HG03196 (cell line): ENCODE measurements around the gene ABCA4.
A peak's percentile ranks its signal among the peaks of the same experiment; 100 is the strongest.

Experiments
- ATAC-seq: cut with Tn5 transposase; IDR thresholded peaks from one replicate; pipeline ENCODE4 v1.9.1; 2021; ENCODE audit not compliant: unreplicated experiment

ABCA4 gene

GRCh38 chr1:94056171-94056570 lies 64.8 kb downstream of the ABCA4 start:
- ATAC-seq, result no peak

- no peak for ATAC-seq
Measured at GRCh38 chr1:94055459-94056122, 65.4 kb downstream of the ABCA4 start.

DNA sequence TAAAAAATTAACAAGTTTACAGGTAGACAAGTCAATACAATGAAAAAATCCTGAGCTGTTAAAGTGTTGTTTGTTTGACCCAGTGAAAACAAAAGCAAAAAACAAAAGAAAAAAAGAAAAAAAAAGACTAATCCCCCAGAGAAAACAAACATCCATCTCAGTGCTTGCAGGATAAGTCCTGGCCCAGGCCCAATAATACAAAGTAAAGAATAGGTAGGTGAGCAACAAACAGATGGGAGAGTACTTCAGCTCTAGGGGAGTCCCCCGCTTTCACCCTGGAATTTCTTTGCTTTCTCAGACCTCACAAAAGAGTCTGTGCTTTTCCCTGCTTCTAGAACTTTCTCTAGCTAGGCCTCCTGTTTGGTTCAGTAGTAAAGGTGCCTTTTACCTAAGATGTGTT lies 70.3 kb downstream of the ABCA4 start:
- no peak for ATAC-seq

DNA sequence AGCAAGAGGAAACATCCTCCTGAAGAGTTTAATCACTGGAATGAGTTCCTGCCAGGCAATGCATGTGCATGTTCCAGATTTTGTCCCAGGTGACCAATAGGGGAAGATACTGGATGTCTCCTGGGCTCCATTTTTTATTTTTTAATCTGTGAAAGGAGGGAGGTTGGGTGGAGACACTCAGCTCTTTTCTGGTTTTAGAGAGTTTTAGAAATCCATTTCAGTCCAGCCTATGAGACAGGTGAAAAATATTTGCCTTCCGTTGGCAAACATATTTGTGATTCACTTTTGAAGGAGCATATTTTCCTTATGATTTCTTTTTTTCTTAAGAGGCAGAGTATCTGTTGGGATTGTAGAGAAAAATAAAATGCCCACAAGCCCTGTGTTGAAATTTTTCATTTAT lies 70.7 kb downstream of the ABCA4 start:
- no peak for ATAC-seq

- ATAC-seq, result no peak
Measured at GRCh38 chr1:94049791-94050190, 71.2 kb downstream of the ABCA4 start.

DNA sequence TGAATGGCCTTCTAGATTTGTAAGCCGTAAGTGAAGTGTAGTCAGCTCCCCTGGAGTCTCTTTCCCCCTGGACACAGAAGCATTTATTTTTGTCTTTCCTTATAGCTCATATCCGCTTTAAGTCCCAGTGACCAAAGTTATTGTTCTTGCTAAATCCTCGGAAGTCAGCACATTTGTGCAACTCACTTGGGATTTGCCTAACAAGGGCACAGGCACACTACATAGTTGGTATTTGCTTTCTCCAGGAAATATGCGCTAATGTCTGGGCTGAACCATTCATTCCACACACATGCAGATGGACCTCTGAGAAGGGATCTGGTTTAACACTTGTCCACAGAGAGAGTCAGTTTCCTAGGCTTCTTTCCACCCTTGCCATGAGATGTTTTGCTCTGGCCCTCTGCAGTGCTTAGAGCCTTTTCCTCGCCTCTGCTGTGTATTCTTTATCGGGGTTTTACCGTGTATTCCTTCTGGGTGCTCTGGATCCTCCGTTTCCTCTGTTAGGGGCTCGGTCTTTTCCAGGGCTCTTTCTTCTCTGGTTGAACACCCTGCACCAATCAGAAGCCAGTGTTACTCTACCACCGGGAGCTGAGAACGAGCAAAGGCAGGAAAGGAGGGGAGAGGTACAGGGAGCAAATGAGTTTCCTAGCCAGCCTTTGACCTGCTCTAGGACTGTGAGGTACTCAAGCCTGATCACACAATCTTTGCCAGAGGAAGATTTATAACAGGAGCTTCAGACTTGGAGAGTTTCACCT lies 72.4 kb downstream of the ABCA4 start:
- ATAC-seq, result no peak

DNA sequence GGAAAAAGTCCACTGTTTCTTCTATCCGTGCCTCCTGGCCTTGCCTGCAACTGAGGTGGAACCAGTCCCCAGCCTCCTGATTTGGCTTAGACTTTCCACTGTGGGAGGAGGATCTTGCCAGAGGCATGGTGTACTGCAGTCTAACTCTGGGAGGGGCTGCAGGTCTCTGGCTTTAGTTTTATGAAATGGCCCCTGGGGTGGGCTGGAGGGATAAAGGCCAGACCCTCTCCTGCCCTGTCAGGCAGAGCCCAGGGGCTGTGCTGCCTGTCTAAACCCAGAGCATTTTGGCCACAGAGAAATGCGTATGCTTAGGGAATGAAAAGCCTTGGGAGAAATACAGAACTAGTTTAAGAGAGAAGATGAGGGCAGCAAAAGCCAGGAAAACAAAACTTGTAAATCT lies 73.0 kb downstream of the ABCA4 start:
- ATAC-seq, result no peak

DNA sequence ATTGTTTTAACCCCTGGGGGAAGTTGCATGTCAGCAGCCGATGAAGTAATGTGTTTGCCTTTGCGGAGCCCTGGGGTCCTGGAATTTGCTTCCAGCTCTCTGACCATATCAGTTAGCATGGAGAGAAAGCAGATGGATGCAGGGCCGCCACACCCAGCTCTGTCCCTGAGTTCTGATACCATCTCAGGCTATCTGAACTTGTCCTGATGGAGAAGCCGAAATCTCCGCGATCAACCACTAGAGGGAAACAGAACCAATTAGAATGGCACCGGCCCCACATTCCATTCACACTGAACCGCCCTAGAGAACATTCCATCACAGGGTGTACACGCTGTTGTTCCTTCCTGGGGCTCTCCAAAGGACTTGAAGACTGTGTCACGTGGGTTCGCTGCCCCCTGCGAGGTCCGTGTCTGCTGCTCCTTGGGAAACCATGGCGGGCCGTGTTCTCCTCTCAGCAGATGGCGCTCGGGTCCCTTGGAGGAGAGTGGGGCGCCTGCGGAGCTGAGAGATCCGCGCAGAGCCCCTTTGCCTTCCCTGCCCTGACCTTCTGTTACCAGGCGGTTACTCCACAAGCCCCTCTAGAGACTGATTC lies 75.4 kb downstream of the ABCA4 start:
- no peak for ATAC-seq

GRCh38 chr1:94044891-94045290 lies 76.1 kb downstream of the ABCA4 start:
- no peak for ATAC-seq

DNA sequence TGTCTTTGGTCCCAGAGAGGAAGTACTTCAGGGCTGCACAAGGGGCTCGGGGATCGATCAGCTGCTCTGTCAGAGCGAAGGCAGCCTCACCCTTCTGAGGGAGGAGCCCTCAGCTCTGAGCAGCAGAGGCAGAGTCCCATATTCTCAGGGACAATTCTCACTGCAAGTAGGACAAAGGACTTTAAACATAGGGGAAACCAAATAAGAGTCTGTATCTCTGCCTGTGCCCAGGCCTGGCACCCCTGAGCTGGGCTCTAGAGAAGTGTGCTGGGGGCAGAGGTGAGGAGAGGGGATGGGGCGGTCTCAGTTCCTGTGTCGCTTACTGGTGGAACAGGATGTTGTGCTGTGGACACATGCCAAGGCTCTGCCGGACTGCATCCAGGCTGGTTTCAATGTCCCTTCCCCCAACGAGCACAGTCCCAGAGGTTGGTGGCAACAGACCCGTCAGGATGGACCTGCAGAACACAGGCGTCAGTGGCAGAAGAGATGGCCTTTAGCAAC lies 76.6 kb downstream of the ABCA4 start:
- ATAC-seq, result no peak

- ATAC-seq, result no peak
Measured at GRCh38 chr1:94043738-94044289, 77.1 kb downstream of the ABCA4 start.

DNA sequence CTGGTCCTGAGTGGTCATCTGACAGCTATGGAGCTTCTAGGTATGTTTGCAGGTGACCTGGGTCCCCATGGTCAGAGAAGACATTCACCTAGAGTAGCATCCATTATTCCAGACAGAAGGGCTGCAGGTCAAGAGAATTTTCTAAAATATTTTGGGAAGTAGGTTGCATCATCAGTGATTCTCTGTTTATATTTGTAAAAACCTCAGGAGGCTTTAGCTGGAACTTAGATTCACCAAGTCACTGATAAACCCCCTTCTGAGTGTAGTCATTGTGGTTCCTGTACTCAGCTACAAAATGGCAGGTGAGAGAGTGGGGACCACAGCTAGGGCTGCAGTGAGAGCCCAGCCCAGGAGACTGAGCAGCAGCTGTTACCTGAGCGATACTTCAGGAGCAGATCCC lies 78.6 kb downstream of the ABCA4 start:
- no peak for ATAC-seq

DNA sequence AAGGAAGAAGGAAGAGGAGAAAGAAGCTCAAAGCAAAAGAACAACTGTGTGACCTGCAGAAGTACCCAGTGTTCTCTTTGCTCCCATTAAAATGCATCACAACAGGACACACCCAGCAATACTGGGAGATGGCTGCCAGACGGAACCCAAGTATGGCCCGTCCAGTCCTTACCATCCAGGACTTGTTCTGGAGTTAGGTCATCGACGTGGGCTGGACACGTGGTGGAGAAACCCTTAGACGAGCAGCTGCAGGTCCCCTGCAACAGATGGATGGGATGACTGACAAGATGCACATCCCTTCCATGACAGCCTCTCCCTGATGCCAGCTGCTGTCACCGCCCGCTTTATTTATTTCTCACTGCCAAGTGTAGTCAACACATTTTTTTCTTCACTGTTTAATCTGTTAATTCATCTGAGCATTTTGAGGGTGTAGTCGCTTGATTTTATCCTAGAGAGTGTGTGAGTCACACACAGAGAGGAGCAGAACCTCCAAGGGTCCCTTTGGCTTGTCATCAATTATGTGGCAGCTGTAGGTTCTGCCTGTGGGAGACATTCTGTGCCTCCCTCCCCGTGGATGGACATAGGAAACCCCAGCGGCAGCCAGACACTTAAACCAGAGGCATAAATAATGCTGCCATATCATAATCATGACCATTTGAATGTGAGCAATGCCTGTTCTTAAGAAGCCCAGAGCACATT lies 80.9 kb downstream of the ABCA4 start:
- no peak for ATAC-seq

DNA sequence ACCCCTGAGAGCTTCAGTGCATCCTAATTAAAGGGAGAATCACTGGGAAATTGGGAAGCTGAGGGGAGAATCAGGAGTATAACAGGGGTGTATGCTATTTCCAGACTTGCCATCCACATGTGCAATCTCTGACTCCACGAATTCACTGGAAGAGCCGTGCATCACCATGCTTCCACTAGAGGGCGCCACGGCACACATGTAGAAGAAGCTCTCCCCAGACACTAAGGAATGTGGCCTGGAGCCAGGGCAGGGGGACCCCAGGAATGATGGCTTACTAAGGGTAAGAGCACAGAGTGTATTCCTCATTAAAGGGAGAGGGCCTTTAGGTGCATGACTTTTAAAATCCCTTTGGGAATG lies 81.5 kb downstream of the ABCA4 start:
- no peak for ATAC-seq

DNA sequence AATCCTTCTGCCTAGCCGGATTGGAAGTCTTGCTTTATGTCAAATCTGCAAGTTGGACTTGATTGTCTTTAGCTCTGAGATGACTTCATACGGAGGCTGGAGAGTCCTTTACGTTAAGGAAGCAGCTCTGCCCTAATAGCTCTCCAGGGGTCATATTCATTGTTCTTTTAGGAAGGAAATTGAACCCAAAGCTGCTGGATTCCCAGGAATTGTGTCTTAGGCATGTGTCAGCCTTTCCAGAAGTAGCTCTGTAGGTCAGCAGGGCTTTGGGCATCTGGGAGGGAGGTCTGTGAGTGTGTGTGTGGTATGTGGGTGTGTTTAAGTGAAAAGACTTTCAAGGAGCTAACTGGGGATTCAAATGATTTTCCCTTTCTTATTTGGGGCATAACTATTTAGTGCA lies 82.4 kb downstream of the ABCA4 start:
- no peak for ATAC-seq

DNA sequence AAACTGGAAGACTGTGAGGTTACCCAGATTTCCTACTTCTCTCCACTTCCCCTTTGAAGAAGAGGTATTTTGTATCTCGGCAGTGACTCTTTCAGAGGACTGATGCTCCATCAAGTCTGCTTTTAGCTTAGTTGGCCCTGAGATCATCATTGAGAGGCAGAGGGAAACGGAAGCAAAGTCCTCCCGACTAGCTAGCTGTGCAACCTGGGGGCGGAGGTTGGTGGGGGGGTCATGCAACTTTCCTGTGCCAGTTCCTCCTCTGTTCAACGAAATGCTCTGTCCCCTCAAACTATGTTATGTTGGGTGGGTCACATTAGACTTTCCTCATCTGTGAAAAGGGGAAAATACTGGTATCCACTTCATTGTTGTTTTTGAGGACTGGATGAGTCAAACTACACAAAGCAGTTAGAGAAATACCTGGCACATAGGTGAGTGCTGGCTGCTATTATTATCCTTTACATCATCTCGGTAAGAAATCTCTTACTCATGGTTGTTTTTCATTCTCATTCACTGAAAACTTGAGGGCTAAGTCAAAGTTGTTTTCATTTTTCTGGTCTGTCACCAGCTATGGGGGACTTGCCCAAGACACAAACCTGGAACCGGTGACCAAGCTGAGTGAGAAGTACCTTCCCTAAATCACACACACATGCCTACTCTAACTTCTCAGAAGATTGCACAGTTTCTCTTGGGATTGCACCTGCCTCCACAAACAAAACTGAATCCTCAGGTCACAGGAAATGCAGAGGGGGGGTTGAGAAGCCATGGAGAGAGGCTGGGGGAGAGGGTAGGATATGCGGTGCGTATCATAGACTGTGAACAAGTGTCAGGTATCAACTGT lies 83.3 kb downstream of the ABCA4 start:
- peak; percentile 52 for ATAC-seq

- ATAC-seq, result no peak
Measured at GRCh38 chr1:94036730-94037129, 84.2 kb downstream of the ABCA4 start.

GRCh38 chr1:94033849-94034248 lies 87.1 kb downstream of the ABCA4 start:
- no peak for ATAC-seq

GRCh38 chr1:94032637-94033036 lies 88.3 kb downstream of the ABCA4 start:
- no peak for ATAC-seq

- ATAC-seq, result no peak
Measured at GRCh38 chr1:94031591-94031990, 89.4 kb downstream of the ABCA4 start.
